HEK293 (cell line): ENCODE measurements around the gene NRF1.
"Not testable (repeated sequence)": the region's sequence is repeated elsewhere in the genome, so short reads cannot be mapped to it uniquely, and the experiment has no call there.

Source experiments
- ELK4 ChIP-seq: IDR thresholded peaks from 2 replicates; pipeline ENCODE4 v1.6.1; 2011; ENCODE audit warnings: mild to moderate bottlenecking, low read depth, low read length, borderline replicate concordance
- REPIN1 ChIP-seq: fragments of 450-650 bp; formaldehyde crosslinking; IDR thresholded peaks from 2 replicates; pipeline ENCODE4 v1.5.1; 2017; ENCODE audit warnings: missing biosample characterization, missing genetic modification characterization, low read depth
- SETDB1 ChIP-seq: IDR thresholded peaks from one replicate; pipeline ENCODE4 v1.6.1; 2017; ENCODE audit warnings: mild to moderate bottlenecking, low read length, moderate library complexity, mixed read lengths; ENCODE audit not compliant: insufficient read length
- ZNF274 ChIP-seq, 2 experiments: fragments of 200-500 bp in 1 of 2; fragments of 450-650 bp in 1 of 2; sonication (Bioruptor generic) in 1 of 2; formaldehyde crosslinking in 1 of 2; IDR thresholded peaks; 2 replicates each; pipeline versions ENCODE4 v1.5.1 to v1.6.1; 2014 to 2016; ENCODE audit warnings: borderline replicate concordance in 1 of 2, inconsistent platforms in 1 of 2, low read length in 1 of 2, missing biosample characterization in 1 of 2, missing genetic modification characterization in 1 of 2
- ZNF830 ChIP-seq: fragments of 450-650 bp; IDR thresholded peaks from 2 replicates; pipeline ENCODE4 v1.5.0; 2018; ENCODE audit warnings: missing biosample characterization, missing genetic modification characterization, low read depth, mild to moderate bottlenecking, moderate library complexity
- TF ChIP-seq, protein P1 (sequence below): fragments of 450-650 bp; formaldehyde crosslinking; IDR thresholded peaks from 2 replicates; pipeline ENCODE4 v1.5.1; 2016; ENCODE audit warnings: missing biosample characterization, missing genetic modification characterization, low read depth
- TF ChIP-seq, protein P2 (sequence below): fragments of 450-650 bp; formaldehyde crosslinking; IDR thresholded peaks from 2 replicates; pipeline ENCODE4 v1.5.1; 2016; ENCODE audit warnings: missing biosample characterization, missing genetic modification characterization

DNA sequence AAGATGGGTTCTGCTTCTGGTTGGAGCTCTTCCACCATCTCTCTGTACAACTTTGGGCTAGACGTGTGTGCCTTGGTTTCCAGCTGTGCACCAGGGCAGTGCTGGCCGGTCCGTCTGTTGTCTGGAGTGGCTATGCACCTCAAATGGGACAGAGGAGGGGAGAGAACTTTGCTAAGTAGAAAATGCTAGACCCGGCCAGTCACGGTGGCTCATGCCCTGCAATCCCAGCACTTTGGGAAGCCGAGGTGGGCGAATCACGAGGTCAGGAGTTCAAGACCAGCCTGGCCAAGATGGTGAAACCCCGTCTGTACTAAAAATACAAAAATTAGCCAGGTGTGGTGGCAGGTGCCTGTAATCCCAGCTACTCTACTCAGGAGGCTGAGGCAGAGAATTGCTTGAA is 182.9 kb downstream of the NRF1 start:
- TF ChIP-seq, protein P1, sequence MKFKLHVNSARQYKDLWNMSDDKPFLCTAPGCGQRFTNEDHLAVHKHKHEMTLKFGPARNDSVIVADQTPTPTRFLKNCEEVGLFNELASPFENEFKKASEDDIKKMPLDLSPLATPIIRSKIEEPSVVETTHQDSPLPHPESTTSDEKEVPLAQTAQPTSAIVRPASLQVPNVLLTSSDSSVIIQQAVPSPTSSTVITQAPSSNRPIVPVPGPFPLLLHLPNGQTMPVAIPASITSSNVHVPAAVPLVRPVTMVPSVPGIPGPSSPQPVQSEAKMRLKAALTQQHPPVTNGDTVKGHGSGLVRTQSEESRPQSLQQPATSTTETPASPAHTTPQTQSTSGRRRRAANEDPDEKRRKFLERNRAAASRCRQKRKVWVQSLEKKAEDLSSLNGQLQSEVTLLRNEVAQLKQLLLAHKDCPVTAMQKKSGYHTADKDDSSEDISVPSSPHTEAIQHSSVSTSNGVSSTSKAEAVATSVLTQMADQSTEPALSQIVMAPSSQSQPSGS (tag by site-specific recombination): not testable (repeated sequence)
- TF ChIP-seq ZNF830 (tag by site-specific recombination); ELK4; REPIN1 (tag by site-specific recombination); SETDB1; ZNF274 (IDR thresholded peaks at IDR 0.05; ENCODE audit: low read length); ZNF274 (tag by site-specific recombination; IDR thresholded peaks at IDR 0.05; ENCODE audit: borderline replicate concordance): not testable (repeated sequence)
- TF ChIP-seq, protein P2, sequence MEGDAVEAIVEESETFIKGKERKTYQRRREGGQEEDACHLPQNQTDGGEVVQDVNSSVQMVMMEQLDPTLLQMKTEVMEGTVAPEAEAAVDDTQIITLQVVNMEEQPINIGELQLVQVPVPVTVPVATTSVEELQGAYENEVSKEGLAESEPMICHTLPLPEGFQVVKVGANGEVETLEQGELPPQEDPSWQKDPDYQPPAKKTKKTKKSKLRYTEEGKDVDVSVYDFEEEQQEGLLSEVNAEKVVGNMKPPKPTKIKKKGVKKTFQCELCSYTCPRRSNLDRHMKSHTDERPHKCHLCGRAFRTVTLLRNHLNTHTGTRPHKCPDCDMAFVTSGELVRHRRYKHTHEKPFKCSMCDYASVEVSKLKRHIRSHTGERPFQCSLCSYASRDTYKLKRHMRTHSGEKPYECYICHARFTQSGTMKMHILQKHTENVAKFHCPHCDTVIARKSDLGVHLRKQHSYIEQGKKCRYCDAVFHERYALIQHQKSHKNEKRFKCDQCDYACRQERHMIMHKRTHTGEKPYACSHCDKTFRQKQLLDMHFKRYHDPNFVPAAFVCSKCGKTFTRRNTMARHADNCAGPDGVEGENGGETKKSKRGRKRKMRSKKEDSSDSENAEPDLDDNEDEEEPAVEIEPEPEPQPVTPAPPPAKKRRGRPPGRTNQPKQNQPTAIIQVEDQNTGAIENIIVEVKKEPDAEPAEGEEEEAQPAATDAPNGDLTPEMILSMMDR (tag by site-specific recombination): not testable (repeated sequence)
